Suppressor macrophage treated with lipopolysaccharide for 4 hours (primary cell): ENCODE measurements around the gene ACAP3.

Experiments
- DNase-seq: peaks from one replicate; pipeline ENCODE4 v3.0.0-alpha.2; 2020

Gene ACAP3

GRCh38 chr1:1313500-1314236, 5.9 kb upstream of the ACAP3 start:
- DNase-seq = no peak

DNA sequence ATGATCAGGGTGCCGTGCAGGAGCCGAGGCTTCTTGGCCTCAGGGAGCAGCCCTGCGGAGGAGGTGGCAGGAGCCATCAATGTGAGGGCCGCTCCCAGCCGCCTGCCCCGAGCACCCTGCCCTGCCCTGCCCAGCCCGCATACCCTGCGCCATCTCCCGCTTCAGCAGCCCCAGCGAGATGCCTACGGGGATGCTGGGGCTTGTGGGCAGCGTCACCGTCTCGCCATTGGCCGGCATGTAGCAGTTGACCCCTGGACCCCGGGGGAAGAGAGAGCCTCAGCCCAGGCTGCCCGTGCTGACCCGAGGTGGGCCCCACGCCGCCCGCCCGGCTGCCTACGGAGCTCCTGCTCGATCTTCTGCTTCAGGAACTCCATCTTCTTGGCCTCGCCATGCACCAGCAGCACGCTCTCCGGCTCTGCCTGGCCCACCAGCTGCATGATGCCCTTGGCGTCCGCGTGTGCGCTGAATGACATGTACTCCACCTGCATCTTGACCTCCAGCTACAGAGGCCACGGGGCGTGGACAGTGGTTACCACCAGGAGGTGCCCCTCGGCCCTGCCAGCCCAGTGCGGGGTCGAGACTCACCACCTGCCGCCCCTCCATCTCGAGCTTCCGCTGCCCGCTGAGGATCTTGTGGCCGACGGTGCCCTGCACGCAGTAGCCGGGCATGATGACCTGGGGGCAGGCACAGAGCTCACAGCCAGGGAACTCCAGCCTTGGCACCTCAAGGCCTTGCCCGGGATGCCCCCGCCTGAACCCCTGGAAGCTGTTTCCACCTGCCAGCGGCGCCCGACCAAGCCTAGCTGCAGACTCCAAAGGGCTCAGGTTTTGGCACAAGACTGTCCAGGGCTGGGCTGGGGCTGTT, 5.0 kb upstream of the ACAP3 start:
- DNase-seq = no peak

DNA sequence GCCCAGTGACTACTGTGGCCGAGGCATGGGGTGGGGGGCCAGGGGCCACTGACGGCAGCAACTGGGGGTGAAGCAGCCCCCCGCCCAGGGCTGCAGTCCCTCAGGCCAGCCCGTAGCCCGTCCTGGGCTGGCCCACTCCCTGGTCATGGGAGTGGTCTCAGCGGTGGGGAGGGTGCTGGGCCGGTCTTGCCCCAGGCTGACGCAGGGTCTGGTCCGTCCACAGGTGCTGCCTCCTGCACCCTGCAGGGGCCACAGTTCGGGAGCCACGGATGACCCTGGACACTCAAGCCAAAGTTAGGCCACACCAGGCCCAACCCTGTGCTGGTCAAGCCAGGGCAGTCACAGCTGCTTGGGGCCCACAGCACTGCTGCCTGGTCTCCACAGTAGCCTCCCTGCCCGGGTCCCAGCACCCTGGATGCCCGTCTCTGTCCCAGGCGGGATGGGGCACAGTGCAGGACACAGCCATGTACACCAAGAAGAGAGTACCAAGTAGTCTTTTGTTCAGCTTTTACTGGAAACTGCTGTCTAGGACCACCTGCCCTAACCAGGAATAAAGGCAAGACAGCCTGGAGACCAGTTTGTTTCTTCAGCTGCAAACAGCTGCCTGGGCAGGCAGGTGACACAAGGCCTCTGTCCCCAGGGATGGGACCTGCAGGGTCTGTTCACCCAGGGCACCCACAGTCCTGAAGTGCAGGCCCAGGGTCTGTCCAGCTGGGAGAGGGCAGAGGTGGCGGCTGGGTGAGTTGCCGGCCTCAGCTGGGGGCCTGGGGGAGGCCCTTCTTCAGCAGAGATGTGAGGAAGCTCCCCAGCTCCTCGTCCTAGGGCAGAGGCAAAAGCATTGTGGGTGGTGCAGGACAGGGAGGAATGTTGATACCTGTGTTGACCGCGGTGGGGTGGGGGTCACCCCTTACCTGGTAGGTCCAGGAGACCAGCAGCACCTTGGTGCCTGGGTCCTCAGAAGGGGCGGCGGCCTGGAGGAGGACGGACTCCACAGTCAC, 3.7 kb upstream of the ACAP3 start:
- DNase-seq = no peak

DNA sequence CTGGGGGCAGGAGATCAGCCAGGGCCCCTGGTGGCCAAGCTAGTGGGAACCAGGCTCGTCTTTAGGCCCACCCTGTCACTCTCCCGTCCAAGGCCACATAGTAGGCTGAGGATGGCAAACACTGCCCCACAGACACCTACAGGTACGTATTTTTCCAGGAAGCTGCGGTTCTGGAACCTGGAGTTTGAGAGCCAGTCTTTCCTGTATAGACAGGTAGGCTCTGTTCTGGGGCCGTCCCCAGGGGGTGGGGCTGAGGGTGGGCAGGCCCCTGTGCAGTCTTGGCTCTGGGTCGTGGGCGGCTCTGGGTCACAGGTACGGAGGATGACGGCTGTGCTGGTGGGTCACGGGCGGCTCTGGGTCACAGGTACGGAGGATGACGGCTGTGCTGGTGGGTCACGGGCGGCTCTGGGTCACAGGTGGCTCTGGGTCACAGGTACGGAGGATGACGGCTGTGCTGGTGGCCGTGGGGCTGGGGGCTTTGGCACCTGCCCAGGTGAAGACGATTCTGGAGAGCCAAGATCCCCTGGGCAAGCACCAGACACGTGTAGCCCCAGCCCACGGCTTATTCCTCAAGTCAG, 2.8 kb upstream of the ACAP3 start:
- no peak for DNase-seq

DNA sequence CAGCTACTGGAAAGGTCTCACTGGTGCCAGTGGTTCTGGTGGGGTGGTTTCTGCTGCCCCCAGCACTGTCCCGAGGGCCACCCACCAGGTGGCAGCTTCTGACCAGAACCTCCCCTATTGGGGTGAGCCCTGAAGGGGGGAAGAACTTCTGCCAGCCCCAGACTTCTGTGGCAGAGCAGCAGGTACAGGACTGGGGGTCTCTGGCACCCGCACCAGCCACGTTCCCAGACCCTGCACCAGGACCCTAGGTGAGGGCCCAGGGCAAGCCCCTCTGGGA, 2.3 kb upstream of the ACAP3 start:
- DNase-seq = no peak

DNA sequence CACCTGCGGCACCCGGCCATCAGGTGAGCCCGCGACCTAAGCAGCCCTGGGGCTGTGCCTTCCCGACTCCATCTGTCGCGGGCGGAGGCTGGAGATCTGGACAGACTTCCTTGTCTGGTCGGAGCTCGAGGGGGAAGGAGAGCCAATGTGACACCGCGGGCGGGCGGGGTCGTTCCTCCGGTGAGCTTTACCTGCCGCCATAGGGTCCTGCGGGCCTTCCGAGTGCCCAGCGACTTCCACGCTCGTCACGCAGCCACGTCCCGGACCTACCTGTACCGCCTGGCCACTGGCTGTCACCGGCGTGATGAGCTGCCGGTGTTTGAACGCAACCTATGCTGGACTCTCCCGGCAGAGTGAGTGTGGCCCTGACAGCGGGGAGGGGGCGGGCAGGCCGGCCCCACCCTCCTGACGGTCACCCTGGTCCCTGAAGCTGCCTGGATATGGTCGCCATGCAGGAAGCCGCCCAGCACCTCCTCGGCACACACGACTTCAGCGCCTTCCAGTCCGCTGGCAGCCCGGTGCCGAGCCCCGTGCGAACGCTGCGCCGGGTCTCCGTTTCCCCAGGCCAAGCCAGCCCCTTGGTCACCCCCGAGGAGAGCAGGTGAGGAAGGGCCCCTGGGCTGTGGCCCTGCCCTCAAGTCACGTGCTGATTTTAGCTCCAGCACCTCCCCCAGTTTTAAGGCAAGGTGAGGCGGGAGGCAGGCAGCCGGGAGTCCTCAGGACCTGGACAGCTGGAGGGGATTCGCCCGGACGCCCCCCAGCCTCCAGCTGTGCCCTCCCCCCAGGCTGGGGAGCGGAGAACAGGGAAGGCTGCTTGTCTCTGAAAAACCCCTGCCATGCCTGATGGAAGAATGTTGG, 1.8 kb upstream of the ACAP3 start:
- DNase-seq = no peak

DNA sequence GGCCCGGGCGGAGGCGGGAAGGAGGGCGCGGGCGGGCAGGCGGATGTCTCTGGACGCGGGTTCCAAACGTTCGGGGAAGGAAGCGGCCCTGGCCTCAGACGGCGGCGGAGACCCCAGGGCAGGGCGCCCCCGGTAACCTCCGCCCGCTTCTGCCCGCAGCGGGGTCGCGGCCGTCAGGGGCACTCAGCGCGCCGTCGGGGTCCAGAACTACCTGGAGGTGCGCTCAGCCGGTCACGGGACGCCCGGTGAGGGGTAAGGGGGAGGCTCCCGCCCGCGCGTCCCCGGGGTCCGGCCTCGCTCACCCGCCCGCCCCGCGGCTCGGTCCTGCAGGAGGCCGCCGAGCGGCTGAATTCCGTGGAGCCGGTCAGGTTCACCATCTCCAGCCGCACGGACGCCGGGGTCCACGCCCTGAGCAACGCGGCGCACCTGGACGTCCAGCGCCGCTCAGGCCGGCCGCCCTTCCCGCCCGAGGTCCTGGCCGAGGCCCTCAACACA, 1.1 kb upstream of the ACAP3 start:
- DNase-seq = no peak

DNA sequence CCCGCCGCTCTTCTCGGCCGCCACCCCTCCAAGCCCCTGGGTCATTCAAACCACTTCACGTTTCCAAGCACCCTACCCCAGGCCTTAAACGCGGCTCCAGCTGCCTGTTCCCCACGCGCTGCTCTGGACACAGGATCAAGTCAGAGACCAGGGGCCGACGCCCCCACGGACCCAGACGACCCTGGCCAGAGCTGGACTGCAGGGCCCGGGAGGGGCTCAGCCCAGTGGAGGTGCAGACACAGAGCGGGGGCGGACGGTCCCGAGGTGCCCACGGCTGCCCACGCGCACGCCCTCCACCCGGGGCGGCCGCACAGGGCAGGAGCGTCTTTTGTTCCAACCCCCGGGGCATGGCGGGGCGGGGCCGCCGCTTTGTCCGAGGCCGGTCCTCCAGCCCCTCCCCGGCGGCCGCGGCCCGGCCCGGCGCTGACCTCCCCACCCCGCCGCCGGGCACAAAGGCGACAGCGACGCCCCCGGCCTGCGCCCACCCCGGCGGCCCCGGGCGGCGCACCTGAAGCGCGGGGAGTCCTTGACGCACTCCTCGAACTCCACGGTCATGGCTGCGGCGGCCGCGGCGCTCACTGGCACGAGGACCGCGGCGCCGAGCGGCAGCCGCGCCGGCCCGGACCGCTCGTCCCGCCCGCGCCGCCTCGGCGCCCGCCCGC, 338 bp downstream of the ACAP3 start:
- DNase-seq = peak; percentile 17

GRCh38 chr1:1306661-1307260, 969 bp downstream of the ACAP3 start:
- DNase-seq = peak; percentile 6

DNA sequence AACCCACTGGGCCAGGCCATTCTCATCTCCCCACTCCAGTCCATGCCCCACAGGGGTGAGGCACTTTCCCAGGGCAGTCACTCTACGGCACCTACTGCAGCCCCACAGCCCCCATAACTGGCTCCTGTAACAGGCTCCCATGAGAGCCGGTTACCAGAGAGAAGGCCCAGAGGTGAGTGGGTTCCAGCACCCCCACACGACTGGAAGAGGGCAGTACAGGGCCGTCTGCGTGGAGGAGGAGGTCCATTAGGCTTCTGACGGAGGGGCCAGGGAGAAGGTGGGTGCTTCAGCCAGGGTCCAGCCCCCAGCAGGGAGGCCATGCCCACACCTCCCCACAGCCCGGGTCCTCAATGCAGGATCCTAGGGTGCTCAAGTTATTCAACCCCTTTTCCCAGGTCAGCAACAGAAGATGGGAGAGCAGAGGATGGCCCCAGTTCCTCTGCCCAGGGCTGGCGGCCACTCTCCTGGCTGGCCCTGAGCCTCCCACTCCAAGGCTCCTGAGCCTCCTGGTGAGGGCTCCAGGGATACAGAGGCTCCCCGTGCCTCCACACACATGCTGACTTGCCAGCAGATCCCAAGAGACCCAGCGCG, 1.6 kb downstream of the ACAP3 start:
- DNase-seq = peak; percentile 10

- DNase-seq = peak; percentile 41
Observed at GRCh38 chr1:1305300-1306069, 2.2 kb downstream of the ACAP3 start.

DNA sequence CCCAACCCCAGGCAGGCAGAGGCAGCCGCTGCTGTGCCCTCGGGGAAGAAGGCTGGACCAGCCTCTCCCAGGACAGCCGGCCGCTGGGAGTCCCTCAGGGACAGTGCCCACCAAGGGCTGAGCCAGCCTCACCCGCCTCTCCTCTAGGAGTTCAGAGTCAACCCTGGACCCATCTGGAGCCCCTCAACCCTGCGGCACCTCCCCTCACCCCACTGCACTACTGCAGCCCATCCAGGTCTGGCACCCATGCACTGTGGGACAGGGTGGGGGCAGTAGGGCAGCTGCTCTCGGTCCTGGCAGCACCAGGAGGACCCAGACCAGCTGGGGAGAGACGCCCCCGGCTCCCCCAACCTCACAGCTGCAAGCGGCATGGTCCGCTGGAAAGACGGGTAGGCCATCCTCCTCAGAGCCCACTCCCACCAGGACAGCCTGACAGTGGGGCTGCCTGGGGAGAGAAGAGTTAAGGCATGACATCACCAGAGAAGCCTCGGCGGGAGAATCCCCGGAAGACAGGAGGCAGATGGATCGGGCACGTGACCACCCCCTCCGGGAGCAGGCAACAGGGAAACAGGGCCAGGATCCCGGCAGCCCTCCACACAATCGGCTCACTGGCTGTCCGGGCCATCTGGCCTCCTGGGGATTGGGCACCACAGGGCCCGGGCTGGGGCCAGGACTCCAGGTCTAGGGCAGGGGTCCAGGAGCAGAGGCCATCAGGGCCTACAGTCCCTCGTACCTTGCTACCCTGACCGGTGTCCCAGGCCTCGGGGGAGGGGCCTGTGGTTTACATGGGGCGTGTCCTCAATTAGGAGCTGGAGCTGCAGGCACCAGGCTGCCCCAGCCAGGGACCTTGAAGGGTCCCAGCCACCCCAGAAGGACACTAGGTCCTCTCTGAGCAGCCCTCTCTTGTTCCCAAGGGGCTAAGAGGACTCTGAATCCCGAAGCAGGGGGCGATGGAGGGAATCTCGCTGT, 3.1 kb downstream of the ACAP3 start:
- DNase-seq = peak; percentile 53

GRCh38 chr1:1303736-1304135, 4.0 kb downstream of the ACAP3 start:
- DNase-seq = no peak

DNA sequence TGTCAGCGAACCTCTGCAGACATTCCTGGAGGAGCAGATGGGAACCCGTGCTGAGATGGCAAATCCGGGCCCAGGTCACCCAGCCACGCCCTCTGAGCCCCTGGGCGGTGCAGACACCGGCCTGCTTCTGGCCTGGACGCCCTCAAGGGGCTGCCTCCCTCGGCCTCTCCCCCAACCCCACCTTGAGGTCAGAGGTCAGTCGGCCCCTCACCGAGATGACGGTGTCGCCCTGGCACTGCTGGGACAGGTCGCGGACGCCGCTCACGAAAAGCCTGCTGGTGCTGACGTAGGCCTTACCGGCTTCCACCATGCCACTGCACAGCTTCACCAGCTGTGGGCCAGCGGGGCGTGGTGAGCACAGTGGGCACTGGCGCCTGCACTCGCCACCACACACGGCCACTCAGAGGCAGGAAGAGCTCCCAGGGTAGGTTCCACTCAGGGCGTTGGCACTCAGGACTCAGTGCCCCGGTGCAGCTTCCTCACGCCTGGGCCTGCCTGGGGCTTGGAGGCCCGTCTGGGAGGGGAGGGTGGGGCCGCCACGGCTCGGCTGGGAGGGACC, 4.7 kb downstream of the ACAP3 start:
- DNase-seq = no peak

GRCh38 chr1:1302006-1302430, 5.7 kb downstream of the ACAP3 start:
- DNase-seq = peak; percentile 12

DNA sequence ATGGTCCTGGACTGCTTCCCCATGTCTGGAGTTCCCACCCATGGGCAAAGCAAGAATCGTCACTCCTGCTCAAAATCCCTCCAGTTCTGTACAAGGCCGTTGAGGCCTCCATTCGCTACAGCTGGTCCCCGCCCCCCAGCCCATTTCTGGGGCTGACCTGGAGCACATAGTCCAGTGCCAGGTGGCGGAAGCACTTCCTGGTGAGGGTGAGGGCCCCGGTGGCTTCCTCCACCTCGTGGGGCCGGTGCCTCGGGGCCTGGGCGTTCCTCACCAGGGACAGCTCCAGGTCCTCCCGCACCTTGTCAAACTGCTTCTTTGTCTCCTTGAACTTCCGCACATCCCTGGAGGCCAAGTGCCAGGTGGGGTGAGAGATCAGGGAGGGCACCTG, 7.4 kb downstream of the ACAP3 start:
- no peak for DNase-seq

DNA sequence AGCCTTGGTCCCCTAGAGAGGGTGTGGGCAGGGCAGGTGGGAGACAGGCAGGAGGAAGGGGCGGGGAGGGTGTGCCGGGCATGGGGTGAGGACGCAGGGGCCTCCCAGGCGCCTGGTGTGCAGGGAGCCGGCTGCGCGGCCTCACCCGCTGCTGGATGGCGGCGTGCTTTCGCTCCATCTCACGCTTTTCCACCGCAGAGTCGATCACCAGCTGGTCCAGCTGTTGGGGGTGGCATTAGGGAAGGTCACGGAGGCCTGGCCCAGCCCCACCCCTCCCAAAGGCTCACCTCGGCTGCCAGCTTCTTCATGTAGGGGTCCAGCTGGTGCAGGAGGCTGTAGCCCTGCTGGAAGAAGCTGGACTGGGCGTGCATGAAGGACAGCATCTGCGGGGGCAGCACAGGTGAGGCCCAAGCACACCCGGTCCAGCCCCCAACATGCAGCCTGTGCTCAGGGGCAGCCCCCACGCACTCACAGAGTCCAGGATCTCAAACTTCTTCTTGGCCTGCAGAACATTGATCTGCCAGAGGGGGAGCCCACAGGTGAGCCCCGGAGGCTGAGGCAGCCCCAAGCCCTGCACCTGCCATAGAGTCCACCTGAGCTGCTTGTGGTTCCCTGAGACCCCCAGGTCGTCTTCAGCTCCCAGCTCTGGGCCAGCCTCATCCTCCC, 7.9 kb downstream of the ACAP3 start:
- DNase-seq = no peak
